HepG2 (cell line): ENCODE measurements around the gene CLIC1. TPM values are rescaled to one million over a fixed set of nuclear protein-coding genes. Genes with fewer than 3 reads are reported as not detected.

Experiments
- ARNTL ChIP-seq: sonication (generic); formaldehyde crosslinking; IDR thresholded peaks from 2 replicates; pipeline ENCODE4 v1.4.0; 2020; ENCODE audit warnings: mild to moderate bottlenecking, missing genetic modification reagents
- ATM ChIP-seq: fragments of 450-650 bp; IDR thresholded peaks from 2 replicates; pipeline ENCODE4 v1.7.1; 2017; ENCODE audit warnings: mild to moderate bottlenecking, borderline replicate concordance
- FOXM1 ChIP-seq: sonication (generic); formaldehyde crosslinking; IDR thresholded peaks from 2 replicates; pipeline ENCODE4 v1.5.0; 2020; ENCODE audit warnings: missing genetic modification reagents
- HNRNPUL1 ChIP-seq: fragments of 200-400 bp; formaldehyde crosslinking; IDR thresholded peaks from 2 replicates; pipeline ENCODE4 v1.6.1; 2017; ENCODE audit warnings: low read depth, mild to moderate bottlenecking, low read length, moderate library complexity
- HOXA3 ChIP-seq: sonication (generic); formaldehyde crosslinking; IDR thresholded peaks from 2 replicates; pipeline ENCODE4 v1.5.0; 2020; ENCODE audit warnings: missing genetic modification reagents
- TGIF2 ChIP-seq: IDR thresholded peaks from 2 replicates; pipeline ENCODE4 v1.6.1; 2016; ENCODE audit warnings: control low read depth, missing compliant biosample characterization
- U2AF1 ChIP-seq: fragments of 200-400 bp; formaldehyde crosslinking; optimal IDR thresholded peaks from 2 replicates; pipeline ENCODE3; 2017; ENCODE audit warnings: mild to moderate bottlenecking, low read depth, low read length
- XBP1 ChIP-seq: sonication (generic); formaldehyde crosslinking; IDR thresholded peaks from 2 replicates; pipeline ENCODE4 v1.5.0; 2020; ENCODE audit warnings: missing genetic modification reagents
- ZFP90 ChIP-seq: sonication (generic); formaldehyde crosslinking; IDR thresholded peaks from 2 replicates; pipeline ENCODE4 v1.8.0; 2022; ENCODE audit warnings: missing genetic modification reagents, mild to moderate bottlenecking, inconsistent platforms, borderline replicate concordance
- ZNF225 ChIP-seq: sonication (generic); formaldehyde crosslinking; IDR thresholded peaks from 2 replicates; pipeline ENCODE4 v1.4.0; 2020; ENCODE audit warnings: mild to moderate bottlenecking, missing genetic modification reagents
- ZNF431 ChIP-seq: sonication (generic); formaldehyde crosslinking; IDR thresholded peaks from 2 replicates; pipeline ENCODE4 v1.9.0; 2022; ENCODE audit warnings: missing genetic modification reagents, low read depth, mild to moderate bottlenecking, borderline replicate concordance
- ZNF552 ChIP-seq: sonication (generic); formaldehyde crosslinking; IDR thresholded peaks from 2 replicates; pipeline ENCODE4 v1.9.0; 2022; ENCODE audit warnings: missing genetic modification reagents, mild to moderate bottlenecking, borderline replicate concordance
- ZNF850 ChIP-seq: sonication (generic); formaldehyde crosslinking; conservative IDR thresholded peaks from 2 replicates; pipeline ENCODE4 v1.9.0; 2021; ENCODE audit warnings: mild to moderate bottlenecking, missing genetic modification reagents
- polyA plus RNA-seq, 8 experiments: library from polyadenylated mRNA; depleted of rRNA in 3 of 8; stranded (reverse) in 7 of 8; unstranded in 1 of 8; fragments of >200 nt; fragmentation: Illumina TruSeq in 4 of 8; extraction: Trizol in 4 of 8; gene quantifications; 2 replicates each; pipeline versions ENCODE4 v1.2.1 to v1.2.3, GENCODE V29; 2011 to 2016; ENCODE audit warnings: low read depth in 4 of 8, missing spikeins in 1 of 8, mixed read lengths in 1 of 8; ENCODE audit not compliant: insufficient read depth in 1 of 8
- total RNA-seq, 5 experiments: library from RNA; depleted of rRNA; stranded (reverse); fragments of >200 nt; fragmentation: Illumina TruSeq; extraction: Trizol; gene quantifications; 2 replicates each; pipeline ENCODE4 v1.2.3, GENCODE V29; 2016; ENCODE audit warnings: low read depth in 1 of 5
- TF ChIP-seq, protein P1 (sequence below): sonication (generic); formaldehyde crosslinking; IDR thresholded peaks from 2 replicates; pipeline ENCODE4 v1.5.0; 2020; ENCODE audit warnings: mild to moderate bottlenecking, missing genetic modification reagents
- TF ChIP-seq, protein P2 (sequence below): fragments of 450-650 bp; IDR thresholded peaks from 2 replicates; pipeline ENCODE4 v1.6.1; 2016
- TF ChIP-seq, protein P3 (sequence below): sonication (generic); formaldehyde crosslinking; IDR thresholded peaks from 2 replicates; pipeline ENCODE4 v1.5.0; 2020; ENCODE audit warnings: missing genetic modification reagents
- TF ChIP-seq, protein P4 (sequence below): sonication (generic); formaldehyde crosslinking; IDR thresholded peaks from 2 replicates; pipeline ENCODE4 v1.8.1; 2023; ENCODE audit warnings: mild to moderate bottlenecking, moderate library complexity, missing genetic modification reagents
- TF ChIP-seq, protein P5 (sequence below): sonication (generic); formaldehyde crosslinking; IDR thresholded peaks from 2 replicates; pipeline ENCODE4 v1.8.1; 2023; ENCODE audit warnings: mild to moderate bottlenecking, inconsistent platforms, moderate library complexity, missing genetic modification reagents, borderline replicate concordance
- TF ChIP-seq, protein P6 (sequence below): sonication (generic); formaldehyde crosslinking; IDR thresholded peaks from 2 replicates; pipeline ENCODE4 v1.5.1; 2020; ENCODE audit warnings: missing genetic modification reagents, mild to moderate bottlenecking, borderline replicate concordance

Gene CLIC1
- total and polyA plus RNA-seq, 2 of the 13 experiments (the other 11 are each of a cell fraction or from before 2014, with no cell fraction given), result 602 to 891 TPM

DNA sequence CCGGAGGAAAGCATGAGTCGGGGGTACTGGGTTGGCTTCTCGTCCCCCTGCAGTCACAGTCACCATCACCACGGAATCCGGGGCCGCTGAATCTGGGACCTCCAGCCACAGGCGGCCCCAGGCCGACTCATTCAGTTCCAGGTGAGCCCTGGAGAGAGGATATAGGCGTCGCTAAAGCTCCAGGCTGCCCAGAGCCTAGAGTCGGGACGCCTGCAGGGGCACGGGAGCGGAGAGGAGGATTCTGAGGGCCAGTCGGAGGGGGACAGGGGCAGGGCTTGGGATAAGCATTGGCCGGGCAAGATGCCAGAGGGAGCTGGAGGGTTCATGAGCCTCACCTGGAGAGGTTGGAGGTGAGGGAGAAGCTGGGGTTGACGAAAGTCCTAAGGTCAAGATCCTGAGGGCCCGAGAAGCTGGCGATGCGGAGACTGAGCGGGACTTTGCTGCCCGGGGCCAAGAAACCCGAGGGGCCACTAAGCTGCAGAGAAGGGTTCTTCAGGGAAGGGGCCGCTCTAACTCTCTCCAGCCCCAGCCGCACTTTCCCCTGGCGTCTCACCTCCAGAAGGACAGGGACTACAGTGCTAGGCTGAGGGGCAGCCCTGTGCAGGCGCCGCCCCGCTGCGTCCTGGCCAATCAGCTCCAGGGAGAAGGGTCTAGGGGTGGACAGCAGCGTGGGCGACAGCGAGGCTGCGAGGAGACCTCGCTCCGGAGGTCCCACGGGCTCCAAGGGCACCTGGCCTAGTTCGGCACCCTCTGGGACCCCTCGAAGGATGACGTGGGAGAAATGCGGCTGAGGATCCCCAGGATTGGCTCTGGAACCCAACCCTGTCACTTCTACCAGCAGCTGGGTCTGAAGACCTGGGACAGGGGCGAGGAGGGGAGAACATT lies 29.8 kb upstream of the CLIC1 start (continued):
- TF ChIP-seq, protein P1, sequence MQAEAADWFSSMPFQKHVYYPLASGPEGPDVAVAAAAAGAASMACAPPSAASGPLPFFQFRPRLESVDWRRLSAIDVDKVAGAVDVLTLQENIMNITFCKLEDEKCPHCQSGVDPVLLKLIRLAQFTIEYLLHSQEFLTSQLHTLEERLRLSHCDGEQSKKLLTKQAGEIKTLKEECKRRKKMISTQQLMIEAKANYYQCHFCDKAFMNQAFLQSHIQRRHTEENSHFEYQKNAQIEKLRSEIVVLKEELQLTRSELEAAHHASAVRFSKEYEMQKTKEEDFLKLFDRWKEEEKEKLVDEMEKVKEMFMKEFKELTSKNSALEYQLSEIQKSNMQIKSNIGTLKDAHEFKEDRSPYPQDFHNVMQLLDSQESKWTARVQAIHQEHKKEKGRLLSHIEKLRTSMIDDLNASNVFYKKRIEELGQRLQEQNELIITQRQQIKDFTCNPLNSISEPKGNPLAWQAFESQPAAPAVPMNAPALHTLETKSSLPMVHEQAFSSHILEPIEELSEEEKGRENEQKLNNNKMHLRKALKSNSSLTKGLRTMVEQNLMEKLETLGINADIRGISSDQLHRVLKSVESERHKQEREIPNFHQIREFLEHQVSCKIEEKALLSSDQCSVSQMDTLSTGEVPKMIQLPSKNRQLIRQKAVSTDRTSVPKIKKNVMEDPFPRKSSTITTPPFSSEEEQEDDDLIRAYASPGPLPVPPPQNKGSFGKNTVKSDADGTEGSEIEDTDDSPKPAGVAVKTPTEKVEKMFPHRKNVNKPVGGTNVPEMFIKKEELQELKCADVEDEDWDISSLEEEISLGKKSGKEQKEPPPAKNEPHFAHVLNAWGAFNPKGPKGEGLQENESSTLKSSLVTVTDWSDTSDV (CRISPR knock-in tag), result no peak
- TF ChIP-seq FOXM1 (CRISPR knock-in tag), result no peak
- no peak for TF ChIP-seq ARNTL
- no peak for TF ChIP-seq ATM
- TF ChIP-seq HOXA3, result peak; percentile 73
- TF ChIP-seq U2AF1, result no peak
- TF ChIP-seq, protein P2, sequence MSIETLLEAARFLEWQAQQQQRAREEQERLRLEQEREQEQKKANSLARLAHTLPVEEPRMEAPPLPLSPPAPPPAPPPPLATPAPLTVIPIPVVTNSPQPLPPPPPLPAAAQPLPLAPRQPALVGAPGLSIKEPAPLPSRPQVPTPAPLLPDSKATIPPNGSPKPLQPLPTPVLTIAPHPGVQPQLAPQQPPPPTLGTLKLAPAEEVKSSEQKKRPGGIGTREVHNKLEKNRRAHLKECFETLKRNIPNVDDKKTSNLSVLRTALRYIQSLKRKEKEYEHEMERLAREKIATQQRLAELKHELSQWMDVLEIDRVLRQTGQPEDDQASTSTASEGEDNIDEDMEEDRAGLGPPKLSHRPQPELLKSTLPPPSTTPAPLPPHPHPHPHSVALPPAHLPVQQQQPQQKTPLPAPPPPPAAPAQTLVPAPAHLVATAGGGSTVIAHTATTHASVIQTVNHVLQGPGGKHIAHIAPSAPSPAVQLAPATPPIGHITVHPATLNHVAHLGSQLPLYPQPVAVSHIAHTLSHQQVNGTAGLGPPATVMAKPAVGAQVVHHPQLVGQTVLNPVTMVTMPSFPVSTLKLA, result no peak
- no peak for TF ChIP-seq ZNF552 (CRISPR knock-in tag)
- TF ChIP-seq, protein P3, sequence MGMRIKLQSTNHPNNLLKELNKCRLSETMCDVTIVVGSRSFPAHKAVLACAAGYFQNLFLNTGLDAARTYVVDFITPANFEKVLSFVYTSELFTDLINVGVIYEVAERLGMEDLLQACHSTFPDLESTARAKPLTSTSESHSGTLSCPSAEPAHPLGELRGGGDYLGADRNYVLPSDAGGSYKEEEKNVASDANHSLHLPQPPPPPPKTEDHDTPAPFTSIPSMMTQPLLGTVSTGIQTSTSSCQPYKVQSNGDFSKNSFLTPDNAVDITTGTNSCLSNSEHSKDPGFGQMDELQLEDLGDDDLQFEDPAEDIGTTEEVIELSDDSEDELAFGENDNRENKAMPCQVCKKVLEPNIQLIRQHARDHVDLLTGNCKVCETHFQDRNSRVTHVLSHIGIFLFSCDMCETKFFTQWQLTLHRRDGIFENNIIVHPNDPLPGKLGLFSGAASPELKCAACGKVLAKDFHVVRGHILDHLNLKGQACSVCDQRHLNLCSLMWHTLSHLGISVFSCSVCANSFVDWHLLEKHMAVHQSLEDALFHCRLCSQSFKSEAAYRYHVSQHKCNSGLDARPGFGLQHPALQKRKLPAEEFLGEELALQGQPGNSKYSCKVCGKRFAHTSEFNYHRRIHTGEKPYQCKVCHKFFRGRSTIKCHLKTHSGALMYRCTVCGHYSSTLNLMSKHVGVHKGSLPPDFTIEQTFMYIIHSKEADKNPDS (CRISPR knock-in tag), result no peak
- no peak for TF ChIP-seq ZNF431 (CRISPR knock-in tag)
- TF ChIP-seq, protein P4, sequence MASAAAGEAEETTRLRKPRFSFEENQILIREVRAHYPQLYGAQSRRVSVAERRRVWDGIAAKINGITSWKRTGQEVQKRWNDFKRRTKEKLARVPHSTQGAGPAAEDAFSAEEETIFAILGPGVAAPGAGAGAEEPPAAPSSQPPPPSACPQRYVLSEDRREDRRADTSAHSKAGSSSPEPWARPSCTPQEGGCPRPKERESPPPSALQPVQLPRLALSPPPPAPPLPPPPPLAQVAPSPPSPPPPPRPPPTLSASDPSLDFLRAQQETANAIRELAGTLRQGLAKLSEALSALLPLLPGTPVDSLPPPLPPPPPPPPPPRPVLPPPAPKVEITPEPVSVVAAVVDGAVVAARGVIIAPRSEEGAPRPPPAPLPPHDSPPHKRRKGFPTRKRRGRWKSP (CRISPR knock-in tag), result 0 out of 2 replicates have a peak, but pooled peaks have one; percentile 49
- no peak for TF ChIP-seq HNRNPUL1
- no peak for TF ChIP-seq TGIF2
- 0 out of 2 replicates have a peak, but pooled peaks have one; percentile 33 for TF ChIP-seq ZNF225 (CRISPR knock-in tag)
- TF ChIP-seq ZNF850 (CRISPR knock-in tag), result no peak
- TF ChIP-seq ZFP90 (CRISPR knock-in tag), result no peak
- no peak for TF ChIP-seq XBP1
- TF ChIP-seq, protein P5, sequence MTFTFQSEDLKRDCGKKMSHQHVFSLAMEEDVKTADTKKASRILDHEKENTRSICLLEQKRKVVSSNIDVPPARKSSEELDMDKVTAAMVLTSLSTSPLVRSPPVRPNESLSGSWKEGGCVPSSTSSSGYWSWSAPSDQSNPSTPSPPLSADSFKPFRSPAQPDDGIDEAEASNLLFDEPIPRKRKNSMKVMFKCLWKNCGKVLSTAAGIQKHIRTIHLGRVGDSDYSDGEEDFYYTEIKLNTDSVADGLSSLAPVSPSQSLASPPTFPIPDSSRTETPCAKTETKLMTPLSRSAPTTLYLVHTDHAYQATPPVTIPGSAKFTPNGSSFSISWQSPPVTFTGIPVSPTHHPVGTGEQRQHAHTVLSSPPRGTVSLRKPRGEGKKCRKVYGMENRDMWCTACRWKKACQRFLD (CRISPR knock-in tag), result no peak
- TF ChIP-seq, protein P6, sequence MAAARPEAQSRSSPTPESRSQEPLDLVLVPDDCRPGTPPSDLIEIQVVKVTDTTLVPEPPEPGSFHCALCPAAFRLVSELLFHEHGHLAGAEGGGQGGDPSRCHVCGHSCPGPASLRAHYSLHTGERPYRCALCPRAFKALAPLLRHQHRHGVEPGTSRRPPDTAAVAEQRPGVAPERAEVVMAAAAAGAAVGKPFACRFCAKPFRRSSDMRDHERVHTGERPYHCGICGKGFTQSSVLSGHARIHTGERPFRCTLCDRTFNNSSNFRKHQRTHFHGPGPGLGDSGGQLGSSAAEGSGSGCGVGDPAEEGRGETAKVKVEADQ, result peak; percentile 74; the same call in 1 of the 2 replicates
